CD14-positive monocyte (primary cell): ENCODE data around the gene ISCU. TPM values are rescaled to one million over a fixed set of nuclear protein-coding genes. Genes with fewer than 3 reads are reported as not detected.

ENCODE experiments used
- DNase-seq, 3 donors: peaks; one replicate each; pipeline ENCODE4 v3.0.0-alpha.2; 2011 to 2022
- H2AFZ ChIP-seq: 2 replicates; pipeline ENCODE4 v1.6.0; 2012; ENCODE audit warnings: mild to moderate bottlenecking, low read depth, low read length, inconsistent platforms; ENCODE audit not compliant: insufficient read depth, poor library complexity, severe bottlenecking
- H3K27ac ChIP-seq, 2 donors: 1 replicate in 1 of 2; 2 replicates in 1 of 2; pipeline ENCODE4 v1.5.1; 2012 to 2013; ENCODE audit warnings: low read length in 2 of 2, control low read depth in 1 of 2, inconsistent platforms in 1 of 2, low read depth in 1 of 2, mild to moderate bottlenecking in 1 of 2
- H3K27me3 ChIP-seq, 2 donors: one replicate each; pipeline versions ENCODE4 v1.6.0 to v1.6.1; 2011 to 2013; ENCODE audit warnings: low read length in 2 of 2; ENCODE audit not compliant: control insufficient read depth in 2 of 2, insufficient read depth in 2 of 2
- H3K36me3 ChIP-seq, 2 donors: replicated peaks in 1 of 2; 1 replicate in 1 of 2; 2 replicates in 1 of 2; pipeline versions ENCODE4 v1.5.1 to v1.6.1; 2012 to 2013; ENCODE audit warnings: low read length in 2 of 2, control low read depth in 1 of 2, inconsistent platforms in 1 of 2, mild to moderate bottlenecking in 1 of 2; ENCODE audit not compliant: insufficient read depth in 2 of 2, control insufficient read depth in 1 of 2
- H3K4me1 ChIP-seq, 2 donors: 1 replicate in 1 of 2; 2 replicates in 1 of 2; pipeline versions ENCODE4 v1.5.1 to v1.6.1; 2012 to 2013; ENCODE audit warnings: low read length in 2 of 2, control low read depth in 1 of 2, inconsistent platforms in 1 of 2, mild to moderate bottlenecking in 1 of 2, moderate library complexity in 1 of 2; ENCODE audit not compliant: insufficient read depth in 2 of 2, control insufficient read depth in 1 of 2
- H3K4me2 ChIP-seq: replicated peaks from 2 replicates; pipeline ENCODE3; 2012; ENCODE audit warnings: low read length, moderate library complexity, mild to moderate bottlenecking; ENCODE audit not compliant: poor library complexity, severe bottlenecking; ENCODE audit errors: extremely low read depth
- H3K4me3 ChIP-seq, 3 experiments: fragments of 200-600 bp in 1 of 3; sonication (generic) in 1 of 3; replicated peaks in 1 of 3; 1 replicate in 2 of 3; 2 replicates in 1 of 3; pipeline ENCODE4 v1.5.1; 2011 to 2013; ENCODE audit warnings: low read length in 3 of 3, mild to moderate bottlenecking in 3 of 3, control low read depth in 2 of 3, low read depth in 2 of 3, inconsistent platforms in 1 of 3, moderate library complexity in 1 of 3
- H3K79me2 ChIP-seq: 2 replicates; pipeline ENCODE4 v1.6.0; 2012; ENCODE audit warnings: mild to moderate bottlenecking, control low read depth, inconsistent platforms, low read length, moderate library complexity; ENCODE audit not compliant: insufficient read depth
- H3K9ac ChIP-seq: 2 replicates; pipeline ENCODE4 v1.6.0; 2017; ENCODE audit warnings: low read length, mild to moderate bottlenecking; ENCODE audit not compliant: insufficient read depth, poor library complexity, severe bottlenecking
- H3K9me3 ChIP-seq, 2 donors: replicated peaks in 1 of 2; 1 replicate in 1 of 2; 2 replicates in 1 of 2; pipeline versions ENCODE4 v1.5.1 to v1.6.1; 2012 to 2013; ENCODE audit warnings: low read length in 2 of 2, control low read depth in 1 of 2; ENCODE audit not compliant: control insufficient read depth in 1 of 2, insufficient read depth in 1 of 2
- H4K20me1 ChIP-seq: 2 replicates; pipeline ENCODE4 v1.6.0; 2012; ENCODE audit warnings: mild to moderate bottlenecking, low read length, control low read depth, moderate library complexity; ENCODE audit not compliant: insufficient read depth
- H3K27ac Mint-ChIP-seq, 7 donors: one replicate each; pipeline ENCODE4 v1.8.0; 2020; ENCODE audit warnings: mild to moderate bottlenecking in 7 of 7, mixed read lengths in 7 of 7, moderate library complexity in 6 of 7, inconsistent platforms in 2 of 7
- H3K27me3 Mint-ChIP-seq, 3 donors: one replicate each; pipeline ENCODE4 v1.8.0; 2021 to 2022; ENCODE audit warnings: low read depth in 3 of 3, mild to moderate bottlenecking in 3 of 3, mixed read lengths in 3 of 3, moderate library complexity in 3 of 3, inconsistent platforms in 1 of 3
- H3K36me3 Mint-ChIP-seq, 2 donors: one replicate each; pipeline ENCODE4 v1.8.0; 2020; ENCODE audit warnings: mixed read lengths in 2 of 2, inconsistent platforms in 1 of 2, mild to moderate bottlenecking in 1 of 2
- H3K4me1 Mint-ChIP-seq: one replicate; pipeline ENCODE4 v1.8.0; 2020; ENCODE audit warnings: mild to moderate bottlenecking, mixed read lengths
- H3K4me3 Mint-ChIP-seq, 2 donors: one replicate each; pipeline ENCODE4 v1.8.0; 2020; ENCODE audit warnings: mild to moderate bottlenecking in 2 of 2, mixed read lengths in 2 of 2, moderate library complexity in 1 of 2
- H3K9me3 Mint-ChIP-seq, 7 donors: one replicate each; pipeline ENCODE4 v1.8.0; 2020 to 2022; ENCODE audit warnings: mixed read lengths in 7 of 7, mild to moderate bottlenecking in 6 of 7, moderate library complexity in 6 of 7, inconsistent platforms in 2 of 7
- WGBS: methylation state at CpG from one replicate; pipeline ENCODE4 v1.1.5; 2013; ENCODE audit warnings: missing lambda C conversion rate; ENCODE audit not compliant: insufficient coverage; 5-methylcytosine and 5-hydroxymethylcytosine counted together
- intact Hi-C, 2 donors: fragments of 100-400 bp; cut with micrococcal nuclease; formaldehyde crosslinking; loops; one replicate each; pipeline versions ENCODE4 v1.15.0 to v1.15.1; 2023
- polyA plus RNA-seq, 3 donors: library from polyadenylated mRNA; depleted of rRNA in 1 of 3; unstranded in 2 of 3; stranded (reverse) in 1 of 3; fragments of 300-500 nt in 2 of 3; fragments of >200 nt in 1 of 3; fragmentation: Illumina TruSeq in 2 of 3; gene quantifications; 1 replicate in 2 of 3; 2 replicates in 1 of 3; pipeline ENCODE4 v1.2.3, GENCODE V29; 2012 to 2021
- TF ChIP-seq, protein P1 (sequence below): fragments of 200-600 bp; IDR thresholded peaks from one replicate; pipeline ENCODE4 v1.8.0; 2022; ENCODE audit warnings: antibody characterized with exemption, mild to moderate bottlenecking

The ISCU gene
- polyA plus RNA-seq, 3 donors, result 90.9 to 114 (median 111) TPM

DNA sequence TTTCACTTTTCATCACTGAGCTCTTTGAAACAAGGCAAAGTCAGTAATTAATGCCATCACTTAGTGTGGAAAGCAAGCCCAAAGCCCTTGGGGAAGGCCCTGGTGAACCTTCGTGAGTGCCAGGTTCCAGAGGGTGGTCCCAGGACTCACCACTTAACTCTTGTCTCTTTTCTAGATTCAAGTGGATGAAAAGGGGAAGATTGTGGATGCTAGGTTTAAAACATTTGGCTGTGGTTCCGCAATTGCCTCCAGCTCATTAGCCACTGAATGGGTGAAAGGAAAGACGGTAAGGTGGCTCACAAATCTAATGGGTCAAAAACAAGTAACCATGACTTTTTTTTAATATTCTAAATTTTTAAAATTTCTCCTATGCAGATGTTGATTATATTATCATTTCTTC is 2.8 kb downstream of the ISCU start:
- Mint-ChIP-seq H3K27ac (peak overlapping the region in 3 of 7 donors; percentile 26 to 69 (median 69)), H3K9me3 (no peaks in the 10 kb centered on the region), H3K4me1 (peaks cover 39% of the 10 kb centered on the region), H3K4me3 (no peak overlapping the region), H3K36me3 (peaks cover 50% of the 10 kb centered on the region in 2 donors), H3K27me3 (peaks cover 0 to 2% (median 0%) of the 10 kb centered on the region in 3 donors)
- Histone ChIP-seq H2AFZ (no peak overlapping the region), H3K4me3 (no peak overlapping the region), H3K36me3 (peaks cover 33 to 56% of the 10 kb centered on the region in 2 donors), H3K9me3 (no peaks in the 10 kb centered on the region), H3K79me2 (peaks cover 27% of the 10 kb centered on the region), H3K4me1 (peaks cover 47 to 61% of the 10 kb centered on the region in 2 donors), H3K4me2 (no peak overlapping the region), H3K9ac (no peak overlapping the region), H3K27ac (peak overlapping the region in 1 of 2 donors; percentile 57), H4K20me1 (no peaks in the 10 kb centered on the region), H3K27me3 (no peaks in the 10 kb centered on the region)
- intact Hi-C loops, result loop anchor here (2.0 to 10.0 kb wide), 2 partner anchors 390 to 528 kb away; partner anchors contain the start of gene ALKBH2 (in 1 of the 2)
- TF ChIP-seq, protein P1, sequence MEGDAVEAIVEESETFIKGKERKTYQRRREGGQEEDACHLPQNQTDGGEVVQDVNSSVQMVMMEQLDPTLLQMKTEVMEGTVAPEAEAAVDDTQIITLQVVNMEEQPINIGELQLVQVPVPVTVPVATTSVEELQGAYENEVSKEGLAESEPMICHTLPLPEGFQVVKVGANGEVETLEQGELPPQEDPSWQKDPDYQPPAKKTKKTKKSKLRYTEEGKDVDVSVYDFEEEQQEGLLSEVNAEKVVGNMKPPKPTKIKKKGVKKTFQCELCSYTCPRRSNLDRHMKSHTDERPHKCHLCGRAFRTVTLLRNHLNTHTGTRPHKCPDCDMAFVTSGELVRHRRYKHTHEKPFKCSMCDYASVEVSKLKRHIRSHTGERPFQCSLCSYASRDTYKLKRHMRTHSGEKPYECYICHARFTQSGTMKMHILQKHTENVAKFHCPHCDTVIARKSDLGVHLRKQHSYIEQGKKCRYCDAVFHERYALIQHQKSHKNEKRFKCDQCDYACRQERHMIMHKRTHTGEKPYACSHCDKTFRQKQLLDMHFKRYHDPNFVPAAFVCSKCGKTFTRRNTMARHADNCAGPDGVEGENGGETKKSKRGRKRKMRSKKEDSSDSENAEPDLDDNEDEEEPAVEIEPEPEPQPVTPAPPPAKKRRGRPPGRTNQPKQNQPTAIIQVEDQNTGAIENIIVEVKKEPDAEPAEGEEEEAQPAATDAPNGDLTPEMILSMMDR, result no peak
- peak in 1 of 3 donors; percentile 35 for DNase-seq
- no CpG with 5 or more reads among the region's 3 CpGs for WGBS

DNA sequence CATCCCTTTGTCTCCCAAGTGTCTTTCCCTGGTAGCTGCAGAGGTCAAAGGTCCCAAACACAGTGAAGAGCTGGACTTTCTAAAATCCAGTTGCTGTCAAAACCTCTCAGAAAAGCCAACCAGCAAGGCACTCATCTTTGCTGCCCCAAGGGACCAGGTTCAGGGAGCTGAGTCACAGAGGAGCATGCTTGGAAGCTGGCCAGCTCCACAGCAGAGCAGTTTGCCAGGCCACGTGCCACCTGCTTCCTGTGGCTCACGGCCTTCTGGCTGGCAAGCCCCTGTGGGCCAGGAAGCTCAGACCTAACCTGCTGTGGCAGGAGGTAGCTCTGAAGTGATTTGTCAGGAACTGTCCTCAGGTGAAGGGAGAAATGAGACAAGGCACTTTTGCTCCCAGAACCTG is 3.6 kb downstream of the ISCU start:
- Histone ChIP-seq H3K79me2 (peaks cover 19% of the 10 kb centered on the region), H3K27me3 (no peaks in the 10 kb centered on the region), H3K4me2 (no peak overlapping the region), H3K9me3 (no peaks in the 10 kb centered on the region), H3K4me1 (peaks cover 42 to 56% of the 10 kb centered on the region in 2 donors), H4K20me1 (no peaks in the 10 kb centered on the region), H3K27ac (peak overlapping the region; percentile 1 to 70), H3K9ac (no peak overlapping the region), H3K36me3 (peaks cover 33 to 57% of the 10 kb centered on the region in 2 donors), H2AFZ (no peak overlapping the region), H3K4me3 (no peak overlapping the region)
- Mint-ChIP-seq H3K27ac (peak overlapping the region; percentile 35 to 91 (median 83)), H3K9me3 (no peaks in the 10 kb centered on the region), H3K27me3 (no peaks in the 10 kb centered on the region), H3K36me3 (peaks cover 50 to 55% of the 10 kb centered on the region in 2 donors), H3K4me3 (no peak overlapping the region), H3K4me1 (peaks cover 35% of the 10 kb centered on the region)
- peak; percentile 46 to 81 (median 57) for DNase-seq
- intact Hi-C loops, result loop anchor here (2.0 to 10.0 kb wide), 2 partner anchors 389 to 527 kb away; partner anchors contain the start of gene ALKBH2 (in 1 of the 2)
- 0% methylated on average over 2 of the region's 2 CpGs for WGBS
- TF ChIP-seq, protein P1, result no peak
